GM12873 (cell line): ENCODE data around the gene CACNA2D3.

Experiments
- TF ChIP-seq, protein P1 (sequence below): IDR thresholded peaks from 2 replicates; pipeline ENCODE4 v1.5.1; 2012; ENCODE audit warnings: low read depth, mild to moderate bottlenecking, moderate library complexity, low read length, control low read depth; ENCODE audit not compliant: insufficient read depth; ENCODE audit errors: missing control alignments

The CACNA2D3 gene

DNA sequence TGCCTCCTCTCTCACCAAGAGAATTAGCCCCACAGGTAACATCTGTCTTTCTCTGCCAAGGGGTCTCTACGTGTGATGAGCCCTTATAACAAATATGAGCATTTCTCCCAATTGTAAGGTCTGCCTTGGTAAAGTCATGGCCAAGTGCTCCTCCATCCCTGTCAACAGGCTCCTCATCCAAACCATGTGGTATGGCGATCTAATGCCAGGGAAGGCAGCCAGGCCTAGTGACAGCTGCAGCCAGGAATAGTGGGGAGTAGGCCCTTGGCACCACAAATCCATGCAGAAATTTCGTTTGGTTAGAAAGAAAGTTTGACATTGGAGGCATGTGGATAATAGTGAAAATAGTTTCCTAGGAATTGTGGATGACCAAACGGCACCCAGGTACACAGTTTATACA, 810.3 kb downstream of the CACNA2D3 start:
- TF ChIP-seq, protein P1, sequence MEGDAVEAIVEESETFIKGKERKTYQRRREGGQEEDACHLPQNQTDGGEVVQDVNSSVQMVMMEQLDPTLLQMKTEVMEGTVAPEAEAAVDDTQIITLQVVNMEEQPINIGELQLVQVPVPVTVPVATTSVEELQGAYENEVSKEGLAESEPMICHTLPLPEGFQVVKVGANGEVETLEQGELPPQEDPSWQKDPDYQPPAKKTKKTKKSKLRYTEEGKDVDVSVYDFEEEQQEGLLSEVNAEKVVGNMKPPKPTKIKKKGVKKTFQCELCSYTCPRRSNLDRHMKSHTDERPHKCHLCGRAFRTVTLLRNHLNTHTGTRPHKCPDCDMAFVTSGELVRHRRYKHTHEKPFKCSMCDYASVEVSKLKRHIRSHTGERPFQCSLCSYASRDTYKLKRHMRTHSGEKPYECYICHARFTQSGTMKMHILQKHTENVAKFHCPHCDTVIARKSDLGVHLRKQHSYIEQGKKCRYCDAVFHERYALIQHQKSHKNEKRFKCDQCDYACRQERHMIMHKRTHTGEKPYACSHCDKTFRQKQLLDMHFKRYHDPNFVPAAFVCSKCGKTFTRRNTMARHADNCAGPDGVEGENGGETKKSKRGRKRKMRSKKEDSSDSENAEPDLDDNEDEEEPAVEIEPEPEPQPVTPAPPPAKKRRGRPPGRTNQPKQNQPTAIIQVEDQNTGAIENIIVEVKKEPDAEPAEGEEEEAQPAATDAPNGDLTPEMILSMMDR, result no peak

DNA sequence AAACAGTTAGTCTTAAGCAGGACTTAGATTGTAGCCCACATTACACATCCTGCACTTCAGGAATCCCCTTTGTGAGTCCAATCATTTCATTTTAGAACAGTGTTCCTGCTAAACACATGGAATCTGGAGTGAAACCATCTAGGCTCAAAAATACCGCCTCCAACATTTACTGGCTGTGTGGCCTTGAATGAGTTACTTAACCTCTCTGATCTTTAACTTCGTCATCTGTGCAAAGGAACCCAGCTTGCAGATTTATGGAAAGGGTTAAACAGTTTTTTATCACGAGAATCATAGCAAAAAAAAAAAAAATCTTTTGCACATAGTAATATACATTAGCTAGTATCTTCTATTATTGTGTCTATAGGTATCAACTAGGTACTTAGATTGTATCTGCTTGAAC, 813.5 kb downstream of the CACNA2D3 start:
- TF ChIP-seq, protein P1, result no peak

- TF ChIP-seq, protein P1, result no peak
Measured at GRCh38 chr3:54936561-54936960, 814.2 kb downstream of the CACNA2D3 start.

GRCh38 chr3:54939557-54940300, 817.4 kb downstream of the CACNA2D3 start:
- TF ChIP-seq, protein P1, result no peak

DNA sequence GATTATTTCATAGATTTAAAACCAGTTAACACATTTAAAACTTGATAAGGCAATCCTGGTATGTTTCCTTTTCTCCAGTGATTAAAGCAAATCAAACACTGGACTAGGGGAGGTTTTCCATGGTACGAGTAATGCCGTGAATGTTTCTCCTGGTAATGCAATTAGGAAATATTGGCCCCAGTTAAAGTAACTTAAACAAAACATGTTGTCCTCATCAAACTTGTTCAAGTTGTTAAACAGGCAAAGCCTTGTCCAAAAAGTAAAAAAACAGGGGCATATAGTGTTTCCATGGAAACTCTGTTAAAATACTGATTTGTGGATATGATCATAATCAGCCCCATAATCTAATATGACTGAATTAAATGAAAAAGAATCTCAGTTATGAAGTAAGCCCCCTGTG, 818.6 kb downstream of the CACNA2D3 start:
- TF ChIP-seq, protein P1, result no peak

DNA sequence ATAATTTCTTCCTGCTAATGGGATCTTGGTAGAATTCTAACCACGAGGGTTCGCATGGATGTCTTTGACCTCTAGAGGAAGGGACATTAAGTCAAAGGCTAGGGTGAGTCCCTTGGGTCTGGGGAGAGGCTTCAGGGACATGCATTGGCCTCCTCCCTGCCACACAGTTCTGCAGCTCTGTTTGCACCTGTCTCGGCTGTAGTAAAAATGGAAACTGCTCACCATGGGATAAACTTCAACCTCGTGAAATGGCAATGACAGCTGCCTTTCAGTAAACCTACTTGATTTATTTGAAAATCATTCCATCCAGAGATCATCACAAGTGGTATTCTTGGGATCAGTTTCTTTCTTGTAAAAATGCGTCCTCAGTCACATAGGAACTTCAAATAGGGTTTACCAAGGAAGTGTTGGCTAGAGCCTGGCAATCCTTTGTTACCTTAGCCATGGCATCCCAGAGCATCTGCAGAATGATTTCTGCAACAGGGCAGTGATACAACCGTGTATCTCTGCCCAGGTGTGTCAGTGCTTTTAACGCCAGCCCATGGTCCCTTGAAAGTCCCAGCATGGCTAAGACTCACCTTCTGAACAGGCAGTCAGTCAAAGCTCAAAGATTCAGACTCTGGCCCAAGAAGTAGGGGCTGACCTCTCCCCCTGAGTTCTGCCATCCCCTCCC, 819.5 kb downstream of the CACNA2D3 start:
- TF ChIP-seq, protein P1, result no peak

DNA sequence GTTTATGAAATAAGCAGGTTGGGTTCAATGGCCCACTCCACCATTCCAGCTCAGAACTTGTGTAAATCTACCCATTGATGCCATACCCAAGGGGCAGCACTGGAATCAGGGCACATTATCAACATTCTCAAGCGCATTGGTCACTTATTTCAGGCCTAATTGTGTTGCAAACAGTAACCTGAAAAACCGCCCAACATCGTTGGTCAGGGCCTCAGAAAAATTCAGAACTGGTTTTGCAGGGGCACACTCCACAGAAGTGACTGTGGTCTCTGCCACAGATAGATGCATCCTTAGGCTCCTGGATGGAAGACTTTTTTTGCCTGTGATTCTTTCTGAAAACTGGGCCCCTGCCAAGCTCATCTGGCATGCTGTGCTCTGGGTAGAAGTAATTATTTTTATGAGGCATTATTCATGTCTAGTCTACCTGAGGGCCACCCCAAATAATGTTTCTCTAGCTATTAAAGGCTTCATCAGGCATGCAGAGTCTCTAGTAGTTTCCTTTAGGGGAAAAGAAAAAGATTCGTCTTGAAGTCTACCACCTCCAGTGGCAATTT, 827.2 kb downstream of the CACNA2D3 start:
- TF ChIP-seq, protein P1, result no peak
